Measurements from ENCODE around the gene FLOT2.
A peak's percentile ranks its signal among the peaks of the same experiment; 100 is the strongest.

Gene FLOT2

GRCh38 chr17:28882154-28882895, 15.2 kb downstream of the FLOT2 start:
- TF ChIP-seq CTCF (IDR thresholded peaks at IDR 0.05; ENCODE audit: insufficient read depth, low read length, poor library complexity, severe bottlenecking) = no peak

GRCh38 chr17:28881533-28882056, 15.9 kb downstream of the FLOT2 start:
- H3K27me3 ChIP-seq (replicated peaks; ENCODE audit: control insufficient read depth, insufficient read depth, low read length) = no peaks in the 10 kb centered on the region
- no peak for TF ChIP-seq CTCF (IDR thresholded peaks at IDR 0.05; ENCODE audit: insufficient read depth, low read length, poor library complexity, severe bottlenecking)
- no peak for DNase-seq (ENCODE audit: extremely low read depth, insufficient read length)
- H3K4me3 ChIP-seq (replicated peaks; ENCODE audit: low read depth, low read length) = no peak overlapping the region
- peaks cover 32% of the 10 kb centered on the region for H3K36me3 ChIP-seq (ENCODE audit: control insufficient read depth, insufficient read depth, low read length)

More at GRCh38 chr17:28882154-28882895, 15.2 kb downstream of the FLOT2 start:
- Histone ChIP-seq H3K4me3 (replicated peaks; ENCODE audit: low read depth, low read length) (no peak overlapping the region), H3K27me3 (replicated peaks; ENCODE audit: control insufficient read depth, insufficient read depth, low read length) (no peaks in the 10 kb centered on the region), H3K36me3 (ENCODE audit: control insufficient read depth, insufficient read depth, low read length) (peaks cover 32% of the 10 kb centered on the region)
- no peak for DNase-seq (ENCODE audit: extremely low read depth, insufficient read length)

GRCh38 chr17:28880572-28880945, 17.0 kb downstream of the FLOT2 start:
- no peak for DNase-seq (ENCODE audit: extremely low read depth, insufficient read length)
- TF ChIP-seq CTCF (IDR thresholded peaks at IDR 0.05; ENCODE audit: insufficient read depth, low read length, poor library complexity, severe bottlenecking) = no peak
- H3K36me3 ChIP-seq (ENCODE audit: control insufficient read depth, insufficient read depth, low read length) = peaks cover 32% of the 10 kb centered on the region
- H3K27me3 ChIP-seq (replicated peaks; ENCODE audit: control insufficient read depth, insufficient read depth, low read length) = no peaks in the 10 kb centered on the region
- no peak overlapping the region for H3K4me3 ChIP-seq (replicated peaks; ENCODE audit: low read depth, low read length)

- no peak for DNase-seq (ENCODE audit: extremely low read depth, insufficient read length)
- no peak for TF ChIP-seq CTCF (IDR thresholded peaks at IDR 0.05; ENCODE audit: insufficient read depth, low read length, poor library complexity, severe bottlenecking)
- no peak overlapping the region for H3K4me3 ChIP-seq (replicated peaks; ENCODE audit: low read depth, low read length)
- no peaks in the 10 kb centered on the region for H3K27me3 ChIP-seq (replicated peaks; ENCODE audit: control insufficient read depth, insufficient read depth, low read length)
- peaks cover 32% of the 10 kb centered on the region for H3K36me3 ChIP-seq (ENCODE audit: control insufficient read depth, insufficient read depth, low read length)
These were observed 17.5 kb downstream of the FLOT2 start for GRCh38 chr17:28879886-28880571.

- peak; percentile 44 for TF ChIP-seq CTCF (IDR thresholded peaks at IDR 0.05; ENCODE audit: insufficient read depth, low read length, poor library complexity, severe bottlenecking)
- H3K36me3 ChIP-seq (ENCODE audit: control insufficient read depth, insufficient read depth, low read length) = peaks cover 29% of the 10 kb centered on the region
- DNase-seq (ENCODE audit: extremely low read depth, insufficient read length) = no peak
These were observed 18.6 kb downstream of the FLOT2 start for GRCh38 chr17:28878981-28879380.

More at GRCh38 chr17:28878981-28879380, 18.6 kb downstream of the FLOT2 start:
- H3K27me3 ChIP-seq (replicated peaks; ENCODE audit: control insufficient read depth, insufficient read depth, low read length) = no peaks in the 10 kb centered on the region
- no peak overlapping the region for H3K4me3 ChIP-seq (replicated peaks; ENCODE audit: low read depth, low read length)
